H9 (cell line): Measurements from ENCODE around the gene UBXN10. TPM values are rescaled to one million over a fixed set of nuclear protein-coding genes. Genes with fewer than 3 reads are reported as not detected.

Source experiments
- DNase-seq: peaks from one replicate; pipeline ENCODE4 v3.0.0-alpha.2; 2017
- H2AFZ ChIP-seq: one replicate; pipeline ENCODE4 v1.6.1; 2013; ENCODE audit warnings: mild to moderate bottlenecking, low read length, control low read depth, moderate library complexity
- H2AK5ac ChIP-seq: 2 replicates; pipeline ENCODE4 v1.6.1; 2013; ENCODE audit warnings: low read length, control low read depth, mixed read lengths; ENCODE audit not compliant: insufficient read length
- H2BK120ac ChIP-seq: one replicate; pipeline ENCODE4 v1.6.1; 2013; ENCODE audit warnings: low read depth, mild to moderate bottlenecking, low read length, control low read depth, inconsistent platforms; ENCODE audit not compliant: poor library complexity, severe bottlenecking
- H2BK12ac ChIP-seq: 2 replicates; pipeline ENCODE4 v1.6.1; 2013; ENCODE audit warnings: low read length, control low read depth, mixed read lengths, low read depth; ENCODE audit not compliant: insufficient read length
- H2BK15ac ChIP-seq: 2 replicates; pipeline ENCODE4 v1.6.1; 2013; ENCODE audit warnings: low read depth, low read length, control low read depth
- H2BK20ac ChIP-seq: one replicate; pipeline ENCODE4 v1.6.1; 2013; ENCODE audit warnings: low read depth, mild to moderate bottlenecking, low read length, control low read depth, inconsistent platforms; ENCODE audit not compliant: poor library complexity, severe bottlenecking
- H2BK5ac ChIP-seq: 2 replicates; pipeline ENCODE4 v1.6.1; 2013; ENCODE audit warnings: low read length, control low read depth, mixed read lengths; ENCODE audit not compliant: insufficient read length
- H3K14ac ChIP-seq: 2 replicates; pipeline ENCODE4 v1.6.1; 2013; ENCODE audit warnings: low read length, control low read depth; ENCODE audit not compliant: insufficient read depth
- H3K18ac ChIP-seq: 2 replicates; pipeline ENCODE4 v1.6.1; 2013; ENCODE audit warnings: low read depth, mild to moderate bottlenecking, mixed read lengths, low read length, control low read depth; ENCODE audit not compliant: insufficient read length
- H3K23ac ChIP-seq: 2 replicates; pipeline ENCODE4 v1.6.1; 2013; ENCODE audit warnings: low read length, control low read depth, mixed read lengths, low read depth; ENCODE audit not compliant: insufficient read length
- H3K23me2 ChIP-seq: 2 replicates; pipeline ENCODE4 v1.6.1; 2013; ENCODE audit warnings: low read depth, mild to moderate bottlenecking, mixed read lengths, low read length, control low read depth; ENCODE audit not compliant: insufficient read length, poor library complexity, severe bottlenecking
- H3K27ac ChIP-seq: 2 replicates; pipeline ENCODE4 v1.5.1; 2013; ENCODE audit warnings: low read length, control low read depth, mixed read lengths, low read depth; ENCODE audit not compliant: insufficient read length
- H3K27me3 ChIP-seq: 2 replicates; pipeline ENCODE4 v1.6.1; 2013; ENCODE audit warnings: low read length, control low read depth, inconsistent platforms; ENCODE audit not compliant: insufficient read depth
- H3K4ac ChIP-seq: 2 replicates; pipeline ENCODE4 v1.6.1; 2013; ENCODE audit warnings: low read depth, mild to moderate bottlenecking, control low read depth, inconsistent platforms, low read length, moderate library complexity
- H3K4me1 ChIP-seq: 2 replicates; pipeline ENCODE4 v1.6.1; 2013; ENCODE audit warnings: low read length, control low read depth, inconsistent platforms; ENCODE audit not compliant: insufficient read depth
- H3K4me2 ChIP-seq: 2 replicates; pipeline ENCODE4 v1.6.1; 2013; ENCODE audit warnings: low read length, control low read depth, mixed read lengths; ENCODE audit not compliant: insufficient read length, insufficient read depth
- H3K56ac ChIP-seq: 2 replicates; pipeline ENCODE4 v1.6.1; 2013; ENCODE audit warnings: low read depth, mild to moderate bottlenecking, mixed read lengths, low read length, control low read depth; ENCODE audit not compliant: insufficient read length
- H3K79me1 ChIP-seq: 2 replicates; pipeline ENCODE4 v1.6.1; 2013; ENCODE audit warnings: low read depth, mild to moderate bottlenecking, moderate library complexity, low read length, control low read depth, inconsistent platforms; ENCODE audit not compliant: insufficient read depth, poor library complexity, severe bottlenecking
- H3K79me2 ChIP-seq: 2 replicates; pipeline ENCODE4 v1.6.1; 2013; ENCODE audit warnings: low read length, control low read depth, inconsistent platforms; ENCODE audit not compliant: insufficient read depth
- H3K9ac ChIP-seq: 2 replicates; pipeline ENCODE4 v1.6.1; 2013; ENCODE audit warnings: low read length, control low read depth, mixed read lengths; ENCODE audit not compliant: insufficient read length; ENCODE audit errors: extremely low read depth
- H3K9me3 ChIP-seq: one replicate; pipeline ENCODE4 v1.6.1; 2013; ENCODE audit warnings: low read depth, low read length, inconsistent platforms; ENCODE audit not compliant: control insufficient read depth
- H3T11ph ChIP-seq: one replicate; pipeline ENCODE4 v1.6.1; 2013; ENCODE audit warnings: mild to moderate bottlenecking, low read length, control low read depth, inconsistent platforms
- H4K20me1 ChIP-seq: one replicate; pipeline ENCODE4 v1.6.1; 2013; ENCODE audit not compliant: control insufficient read depth, insufficient read length, insufficient read depth
- H4K5ac ChIP-seq: 2 replicates; pipeline ENCODE4 v1.6.1; 2013; ENCODE audit warnings: low read depth, mild to moderate bottlenecking, mixed read lengths, low read length, control low read depth; ENCODE audit not compliant: insufficient read length
- H4K8ac ChIP-seq: replicated peaks from 2 replicates; pipeline ENCODE4 v1.6.1; 2013; ENCODE audit warnings: low read length, control low read depth, mixed read lengths, low read depth; ENCODE audit not compliant: insufficient read length
- H4K91ac ChIP-seq: 2 replicates; pipeline ENCODE4 v1.6.1; 2013; ENCODE audit warnings: low read depth, mild to moderate bottlenecking, moderate library complexity, mixed read lengths, low read length, control low read depth; ENCODE audit not compliant: insufficient read length
- H3K27ac Mint-ChIP-seq, 3 experiments: 2 replicates in 2 of 3; 3 replicates in 1 of 3; pipeline ENCODE4 v1.8.0; 2020 to 2021; ENCODE audit warnings: mixed read lengths in 3 of 3, mild to moderate bottlenecking in 1 of 3, moderate library complexity in 1 of 3
- H3K27me3 Mint-ChIP-seq: 2 replicates; pipeline ENCODE4 v1.8.0; 2021; ENCODE audit warnings: low read depth, mild to moderate bottlenecking, moderate library complexity, mixed read lengths
- H3K36me3 Mint-ChIP-seq, 3 experiments: 2 replicates in 2 of 3; 3 replicates in 1 of 3; pipeline ENCODE4 v1.8.0; 2020 to 2021; ENCODE audit warnings: low read depth in 3 of 3, mixed read lengths in 3 of 3; ENCODE audit not compliant: insufficient read depth in 1 of 3
- H3K4me1 Mint-ChIP-seq, 2 experiments: 2 replicates each; pipeline ENCODE4 v1.8.0; 2020; ENCODE audit warnings: mixed read lengths in 2 of 2
- H3K4me3 Mint-ChIP-seq, 2 experiments: 2 replicates in 1 of 2; 3 replicates in 1 of 2; pipeline ENCODE4 v1.8.0; 2020 to 2021; ENCODE audit warnings: mild to moderate bottlenecking in 2 of 2, mixed read lengths in 2 of 2, moderate library complexity in 1 of 2
- H3K9me3 Mint-ChIP-seq, 2 experiments: 2 replicates in 1 of 2; 3 replicates in 1 of 2; pipeline ENCODE4 v1.8.0; 2020; ENCODE audit warnings: mild to moderate bottlenecking in 2 of 2, mixed read lengths in 2 of 2, moderate library complexity in 1 of 2
- CTCF ChIP-seq: fragments of 200-600 bp; sonication (generic); conservative IDR thresholded peaks from 3 replicates; pipeline ENCODE4 v1.8.0; 2021; ENCODE audit warnings: antibody characterized with exemption, mild to moderate bottlenecking
- WGBS: extraction: QIAGEN DNeasy Blood & Tissue Kit; methylation state at CpG from one replicate; pipeline ENCODE4 v1.1.7; 2013; ENCODE audit warnings: missing lambda C conversion rate, low lambda C conversion rate, mixed read lengths; ENCODE audit not compliant: insufficient read length; ENCODE audit errors: extremely low coverage; 5-methylcytosine and 5-hydroxymethylcytosine counted together
- total RNA-seq: library from RNA; stranded (reverse); gene quantifications from 2 replicates; pipeline ENCODE4 v1.2.1, GENCODE V29; 2021

The UBXN10 gene
- total RNA-seq, 1 experiment from 2014 or later = 0.59 TPM

GRCh38 chr1:20211511-20211931 lies 25.6 kb downstream of the UBXN10 start:
- Histone ChIP-seq H2AFZ (no peak overlapping the region), H2AK5ac (no peak overlapping the region), H4K8ac (no peak overlapping the region), H3K9ac (no peak overlapping the region), H3K4me1 (no peaks in the 10 kb centered on the region), H2BK120ac (no peak overlapping the region), H2BK15ac (no peak overlapping the region), H3K14ac (no peak overlapping the region), H3K79me1 (no peaks in the 10 kb centered on the region), H3K4ac (no peak overlapping the region), H3K9me3 (no peaks in the 10 kb centered on the region), H3K27ac (no peak overlapping the region), H2BK20ac (no peak overlapping the region), H3K56ac (no peak overlapping the region), H2BK12ac (no peak overlapping the region), H3K27me3 (no peaks in the 10 kb centered on the region), H4K20me1 (no peaks in the 10 kb centered on the region), H3T11ph (no peak overlapping the region), H3K23me2 (no peaks in the 10 kb centered on the region), H4K91ac (no peak overlapping the region), H3K79me2 (no peaks in the 10 kb centered on the region), H4K5ac (no peak overlapping the region), H3K18ac (no peak overlapping the region), H3K23ac (no peak overlapping the region), H2BK5ac (no peak overlapping the region), H3K4me2 (no peak overlapping the region)
- TF ChIP-seq CTCF = no peak
- H3K36me3 Mint-ChIP-seq = 0 out of 7 replicates have a peak, but pooled peaks cover 0 to 4% (median 0%) of the 10 kb centered on the region in 3 experiments
- peaks cover 3 to 4% of the 10 kb centered on the region in 2 experiments; a peak in 2 of 4 replicates for H3K4me1 Mint-ChIP-seq
- peak overlapping the region in 1 of 3 experiments; percentile 5; a peak in 1 of 7 replicates for H3K27ac Mint-ChIP-seq
- no CpG with 5 or more reads among the region's 4 CpGs for WGBS
- H3K27me3 Mint-ChIP-seq = peaks cover 32% of the 10 kb centered on the region
- no peak for DNase-seq
- H3K9me3 Mint-ChIP-seq = peaks cover 3 to 4% of the 10 kb centered on the region in 2 experiments; a peak in 4 of 5 replicates
- H3K4me3 Mint-ChIP-seq = no peak overlapping the region
